ENCODE data around the gene PCDH9.

The PCDH9 gene

GRCh38 chr13:67015976-67016600, 214.0 kb downstream of the PCDH9 start:
- DNase-seq = no peak

GRCh38 chr13:67014399-67014798, 215.7 kb downstream of the PCDH9 start:
- DNase-seq = no peak

- DNase-seq = no peak
These were observed 216.4 kb downstream of the PCDH9 start for GRCh38 chr13:67013709-67014108.

GRCh38 chr13:67008075-67008668, 222.0 kb downstream of the PCDH9 start:
- DNase-seq = no peak

- DNase-seq = no peak
These were observed 225.6 kb downstream of the PCDH9 start for GRCh38 chr13:67004511-67004910.

- DNase-seq = no peak
These were observed 226.4 kb downstream of the PCDH9 start for GRCh38 chr13:67003743-67004142.

- DNase-seq = no peak
These were observed 228.8 kb downstream of the PCDH9 start for GRCh38 chr13:67001363-67001762.

DNA sequence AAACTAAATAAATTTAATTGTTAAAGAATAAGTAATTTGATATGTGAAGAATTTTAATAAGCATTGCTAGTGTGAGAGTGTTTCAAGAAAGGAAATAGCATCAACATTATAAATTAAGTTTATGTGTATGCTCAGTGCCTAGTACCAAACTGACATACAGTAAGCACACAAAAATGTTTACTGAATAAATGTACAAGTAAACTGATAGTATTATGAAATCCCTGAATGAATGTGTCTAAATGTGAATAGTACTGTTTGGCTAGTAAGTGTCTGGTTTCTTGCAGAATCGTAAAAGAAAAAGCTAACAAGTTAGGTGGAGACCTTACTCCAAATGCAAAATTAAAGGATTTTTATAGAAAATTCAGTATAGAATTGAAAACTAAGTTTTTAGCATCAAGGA, 233.6 kb downstream of the PCDH9 start:
- DNase-seq = no peak

GRCh38 chr13:66995203-66995611, 234.9 kb downstream of the PCDH9 start:
- DNase-seq = no peak

DNA sequence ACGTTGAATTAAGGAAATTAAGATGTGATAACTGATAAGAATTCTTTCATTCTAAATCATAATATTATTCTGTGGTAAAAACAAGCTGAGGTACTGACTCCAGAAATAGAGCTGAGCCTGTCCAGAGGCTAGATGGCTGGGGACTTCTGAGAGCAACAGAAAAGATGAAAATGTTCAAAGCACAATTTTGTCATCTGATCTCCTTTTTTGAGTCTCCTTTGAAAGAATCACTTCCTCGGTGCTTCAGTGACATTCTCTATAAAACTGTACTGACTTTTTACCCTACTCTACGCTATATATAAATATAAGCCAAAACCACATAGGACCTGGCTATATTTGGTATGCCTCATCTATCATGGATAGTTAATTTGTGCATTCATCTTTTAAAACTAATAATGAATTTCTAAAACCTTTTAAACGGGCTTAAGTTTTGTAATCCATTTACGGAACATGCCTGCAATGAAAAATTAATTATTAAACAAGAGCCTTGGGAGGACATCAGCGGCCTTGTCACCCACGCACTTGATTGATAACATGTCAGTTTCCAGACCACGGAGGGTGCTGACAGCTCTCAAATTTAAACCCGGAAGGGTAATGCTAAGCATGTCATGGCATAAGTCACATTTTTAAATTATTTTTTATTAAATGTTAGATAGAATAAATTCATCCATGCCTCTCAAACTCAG, 235.5 kb downstream of the PCDH9 start:
- DNase-seq = no peak

DNA sequence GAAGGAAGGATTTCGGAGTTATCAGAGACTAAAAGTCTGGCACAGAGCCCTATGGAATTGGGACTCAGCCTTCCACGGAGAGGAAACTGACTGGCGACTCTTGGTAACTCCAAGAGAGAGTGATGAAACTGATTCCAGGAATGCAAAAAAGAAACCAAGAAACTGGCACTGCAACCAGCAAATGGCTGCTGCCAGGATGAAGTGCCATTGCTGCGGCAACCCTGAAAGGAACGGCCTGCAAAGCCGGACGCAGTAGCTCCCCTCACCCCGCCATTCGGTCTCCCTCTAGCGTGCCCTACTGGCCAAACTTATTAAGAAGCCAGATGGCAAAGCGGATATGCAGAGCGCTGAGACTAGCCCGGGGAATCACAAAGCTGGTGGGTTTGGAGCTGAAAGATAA, 236.0 kb downstream of the PCDH9 start:
- DNase-seq = no peak

DNA sequence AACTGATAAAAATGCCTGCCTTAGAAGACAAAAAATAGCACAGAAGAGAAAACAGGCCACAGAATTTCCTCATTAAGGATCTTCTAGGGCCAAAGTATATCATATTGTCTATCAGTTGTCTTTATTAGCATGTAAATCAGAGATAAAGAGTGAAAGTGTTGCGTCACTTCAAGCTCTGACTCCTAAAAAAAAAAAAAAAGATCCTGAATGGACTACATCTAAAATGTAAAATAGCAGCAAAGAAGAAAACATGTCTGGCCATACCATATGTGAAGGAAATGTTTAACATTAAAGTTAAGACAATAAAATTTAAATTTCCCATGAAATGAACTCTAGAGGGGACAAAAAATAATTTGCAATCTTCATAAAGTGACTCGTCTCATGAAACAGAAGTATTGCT, 237.4 kb downstream of the PCDH9 start:
- no peak for DNase-seq

DNA sequence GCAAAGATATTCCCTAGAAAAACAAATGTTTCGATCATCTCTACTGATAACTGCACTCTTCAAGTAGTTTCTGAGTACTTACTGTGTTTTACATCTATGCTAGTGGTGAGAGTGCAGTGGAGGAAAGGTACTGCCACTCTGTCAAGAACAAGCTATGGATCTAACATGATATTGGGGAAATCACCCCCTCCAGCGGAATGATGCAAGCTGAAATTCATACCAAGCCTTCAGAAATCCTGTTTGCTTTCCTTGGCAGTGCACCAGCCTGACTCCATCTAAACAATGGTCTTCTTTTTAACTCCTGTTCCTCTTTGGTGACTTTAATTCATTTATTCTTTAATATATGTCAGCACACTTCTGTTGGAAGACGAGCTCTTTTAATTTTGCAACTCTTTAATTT, 238.0 kb downstream of the PCDH9 start:
- no peak for DNase-seq

DNA sequence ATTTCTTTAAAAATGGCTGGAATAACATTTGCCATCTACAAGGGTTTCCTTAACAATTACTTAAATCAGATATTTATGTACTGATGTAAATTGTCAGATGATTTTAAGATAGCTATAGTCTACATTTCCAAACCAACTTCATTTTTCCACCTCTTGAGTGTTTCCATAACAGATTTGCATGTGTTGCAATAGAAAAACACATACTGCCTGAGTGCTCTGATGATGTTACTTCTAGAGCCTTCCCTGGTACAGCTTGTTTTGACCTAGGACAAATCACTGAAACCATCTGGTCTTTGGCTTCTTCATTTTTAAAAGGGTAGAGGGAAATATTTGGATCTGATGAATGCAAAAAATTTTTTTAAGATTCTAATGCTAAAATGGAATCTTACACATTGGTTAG, 245.9 kb downstream of the PCDH9 start:
- no peak for DNase-seq

GRCh38 chr13:66981912-66982311, 248.2 kb downstream of the PCDH9 start:
- no peak for DNase-seq

GRCh38 chr13:66977161-66977560, 253.0 kb downstream of the PCDH9 start:
- DNase-seq = no peak

GRCh38 chr13:66974889-66975288, 255.2 kb downstream of the PCDH9 start:
- DNase-seq = no peak

- no peak for DNase-seq
These were observed 256.0 kb downstream of the PCDH9 start for GRCh38 chr13:66974174-66974573.

- no peak for DNase-seq
These were observed 257.5 kb downstream of the PCDH9 start for GRCh38 chr13:66972659-66973058.

DNA sequence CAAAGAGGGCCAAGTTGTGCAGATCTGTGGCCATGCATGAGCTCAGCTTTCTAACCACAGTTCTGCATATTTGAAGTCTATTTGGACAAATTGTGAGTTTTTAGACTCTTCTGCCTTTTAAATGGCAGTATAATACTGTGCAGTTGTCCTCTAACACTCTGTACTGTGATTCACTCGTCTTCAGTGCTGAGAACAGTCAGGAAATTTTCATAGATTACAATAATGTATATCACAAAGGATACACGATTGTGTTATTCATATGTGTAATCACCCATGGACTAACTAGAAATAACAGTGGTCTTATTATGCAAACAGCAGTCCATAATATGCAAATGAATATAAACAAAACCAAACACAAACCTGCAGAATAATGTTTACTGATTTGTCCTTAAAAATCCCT, 259.1 kb downstream of the PCDH9 start:
- DNase-seq = no peak

DNA sequence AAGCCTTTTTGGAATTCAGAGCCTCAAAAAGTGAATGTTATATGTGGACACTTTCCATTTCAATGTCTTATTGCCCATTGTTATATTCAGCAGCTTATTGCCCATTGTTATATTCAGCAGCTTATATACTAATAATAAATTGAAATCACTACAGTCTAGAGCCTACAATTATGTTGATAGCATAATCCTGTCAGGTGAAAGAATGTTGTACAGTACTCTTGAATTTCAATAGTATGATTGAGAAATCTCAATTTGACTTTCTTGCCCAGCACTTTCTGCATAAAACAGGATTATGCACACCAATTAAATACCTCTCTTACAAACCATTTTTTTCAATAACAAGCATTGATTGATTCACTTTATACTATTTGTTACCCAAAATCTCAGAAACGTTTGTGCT, 260.8 kb downstream of the PCDH9 start:
- DNase-seq = no peak

GRCh38 chr13:66967811-66968597, 262.1 kb downstream of the PCDH9 start:
- DNase-seq = no peak

DNA sequence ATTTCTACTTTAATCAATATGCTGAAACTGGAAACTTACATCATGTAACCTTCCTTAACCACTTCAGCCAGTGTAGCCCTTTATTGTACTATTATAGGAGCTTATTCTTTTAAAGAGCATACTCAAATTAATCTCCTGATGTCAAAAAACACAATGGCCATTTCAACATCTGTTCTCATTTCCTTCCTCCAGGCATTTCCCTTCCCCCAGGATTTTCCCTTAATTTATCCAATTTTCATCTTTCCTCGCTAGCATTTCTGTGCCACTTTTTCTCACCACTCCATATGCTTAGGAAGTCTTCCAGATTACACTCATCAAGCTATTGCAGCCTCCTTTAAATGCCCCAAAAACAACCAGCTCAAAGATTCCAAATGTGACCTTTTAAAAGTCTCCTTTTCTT, 265.0 kb downstream of the PCDH9 start:
- no peak for DNase-seq

DNA sequence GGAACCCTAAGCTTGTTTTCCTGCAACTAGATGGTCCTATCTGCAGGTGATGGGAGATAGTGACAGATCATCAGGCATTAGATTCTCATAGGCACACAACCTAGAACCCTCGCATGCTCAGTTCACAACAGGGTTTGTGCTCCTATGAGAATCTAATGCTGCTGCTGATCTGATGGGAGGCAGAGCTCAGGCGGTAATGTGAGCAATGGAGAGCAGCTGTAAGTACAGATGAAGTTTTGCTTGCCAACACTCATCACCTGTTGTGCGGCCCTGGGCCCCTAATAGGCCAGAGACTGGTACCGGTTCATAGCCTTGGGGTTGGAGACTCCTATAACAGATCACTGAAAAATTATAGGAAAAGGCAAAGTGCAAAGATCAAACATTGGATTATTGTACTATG, 267.2 kb downstream of the PCDH9 start:
- no peak for DNase-seq

Data from SIG-M5 (cell line).